Stimulated activated memory B cell treated with anti-CD40 and anti-IgM and Interleukin-4, amounts not matched to agents 10 μg/mL and 1 μg/mL and 100 μg/mL, for 72 hours (primary cell): ENCODE data around the gene MFNG.

ENCODE experiments used
- ATAC-seq: fragments of 150-1000 bp; cut with Tn5 transposase; 2 replicates; pipeline ENCODE4 v1.10.0; 2021
- H3K27ac Mint-ChIP-seq: one replicate; pipeline ENCODE4 v1.8.0; 2022; ENCODE audit warnings: mild to moderate bottlenecking, mixed read lengths
- H3K27me3 Mint-ChIP-seq: one replicate; pipeline ENCODE4 v1.8.0; 2022; ENCODE audit warnings: mixed read lengths
- H3K36me3 Mint-ChIP-seq: one replicate; pipeline ENCODE4 v1.8.0; 2022; ENCODE audit warnings: mixed read lengths
- H3K4me1 Mint-ChIP-seq: one replicate; pipeline ENCODE4 v1.8.0; 2022; ENCODE audit warnings: mixed read lengths
- H3K4me3 Mint-ChIP-seq: one replicate; pipeline ENCODE4 v1.8.0; 2022; ENCODE audit warnings: mild to moderate bottlenecking, moderate library complexity, mixed read lengths
- H3K9me3 Mint-ChIP-seq: one replicate; pipeline ENCODE4 v1.8.0; 2022; ENCODE audit warnings: mixed read lengths

The MFNG gene

GRCh38 chr22:37519268-37520195 lies 33.3 kb upstream of the MFNG start, which contains the start of gene CARD10:
TSS of gene CARD10 (minus strand) at chr22:37519415. CDS start at chr22:37519200, 215 bp downstream.
- H3K27me3 Mint-ChIP-seq = peaks cover 75% of the 10 kb centered on the region
- H3K27ac Mint-ChIP-seq = no peak within 1 kb of the TSS
- H3K4me1 Mint-ChIP-seq = peaks cover 7% of the 10 kb centered on the region
- peak within 1 kb of the TSS; percentile 71 for H3K4me3 Mint-ChIP-seq
- H3K9me3 Mint-ChIP-seq = no peaks in the 10 kb centered on the region
- peak; percentile 55 for ATAC-seq
- H3K36me3 Mint-ChIP-seq = no peaks in the 10 kb centered on the region

DNA sequence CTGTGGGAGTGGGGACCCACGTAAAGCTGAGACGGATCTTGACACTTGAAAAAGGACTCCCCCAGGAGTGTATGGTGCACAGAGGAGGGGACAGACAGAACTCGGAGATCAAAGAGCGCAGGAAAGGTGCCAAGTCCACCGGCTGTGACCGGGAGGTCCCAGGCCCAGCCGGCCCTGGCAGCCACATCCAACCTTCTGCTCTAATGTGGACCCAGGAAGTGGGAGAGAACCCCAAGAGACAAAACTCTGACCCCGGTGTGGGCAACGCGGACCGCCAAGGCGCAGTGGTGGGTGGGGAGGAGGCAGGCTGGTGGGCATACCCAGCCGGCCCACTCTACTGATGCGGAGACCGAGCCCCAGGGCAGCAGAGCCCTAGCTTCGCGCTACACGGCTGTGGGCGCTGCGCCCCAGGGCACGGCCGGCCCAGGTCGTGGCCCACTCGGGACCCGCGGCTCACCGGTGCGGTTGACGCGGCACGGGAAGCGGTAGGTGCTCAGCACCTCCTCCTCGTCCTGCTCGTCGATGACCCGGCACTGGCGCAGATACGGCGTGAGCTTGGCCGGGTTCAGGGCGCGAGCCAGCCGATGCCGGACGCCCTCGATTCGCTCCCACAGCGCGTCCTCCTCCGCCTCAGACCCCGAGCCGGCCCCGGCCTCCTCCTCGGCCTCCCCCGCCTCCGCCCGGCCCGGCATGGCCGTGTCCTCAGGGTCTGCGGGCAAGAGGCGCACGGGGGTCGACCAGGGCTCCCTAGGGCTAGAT lies 32.5 kb upstream of the MFNG start:
- no peak for ATAC-seq
- H3K9me3 Mint-ChIP-seq = no peaks in the 10 kb centered on the region
- peaks cover 7% of the 10 kb centered on the region for H3K4me1 Mint-ChIP-seq
- H3K36me3 Mint-ChIP-seq = no peaks in the 10 kb centered on the region
- no peak overlapping the region for H3K27ac Mint-ChIP-seq
- peak overlapping the region; percentile 40 for H3K4me3 Mint-ChIP-seq
- H3K27me3 Mint-ChIP-seq = peaks cover 69% of the 10 kb centered on the region

DNA sequence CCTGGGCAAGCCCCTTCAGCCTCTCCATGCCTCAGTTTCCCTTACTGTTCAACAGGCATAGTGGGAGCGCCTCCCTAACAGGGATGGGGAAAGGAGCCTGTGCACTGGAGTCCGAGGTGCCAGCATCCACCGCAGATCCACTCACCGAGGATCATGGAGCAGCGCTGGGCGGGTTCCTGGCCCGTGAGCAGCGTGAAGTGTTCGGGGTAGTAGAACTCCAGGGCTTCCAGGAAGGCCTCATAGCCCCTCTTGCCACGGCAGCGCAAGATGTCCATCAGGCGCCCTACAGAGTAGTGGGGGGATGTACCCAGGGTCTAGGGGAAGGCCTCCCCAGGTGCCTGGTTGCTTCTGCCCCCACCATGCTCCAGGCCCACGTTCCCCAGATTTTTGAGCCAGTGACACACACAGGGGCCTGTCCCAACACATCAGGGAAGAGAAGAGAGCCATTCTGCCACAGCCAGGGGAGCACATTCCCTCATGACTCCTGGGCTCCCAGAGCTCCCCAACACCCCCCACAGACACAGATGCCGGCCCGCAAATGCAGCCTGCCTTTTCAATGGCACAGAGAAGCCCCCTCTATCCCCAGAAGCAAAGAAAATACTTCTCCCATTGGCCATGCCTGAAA lies 31.8 kb upstream of the MFNG start:
- no peak for ATAC-seq
- Mint-ChIP-seq H3K27me3 (peaks cover 69% of the 10 kb centered on the region), H3K4me1 (peaks cover 13% of the 10 kb centered on the region), H3K27ac (no peak overlapping the region), H3K4me3 (peak overlapping the region; percentile 40), H3K9me3 (no peaks in the 10 kb centered on the region), H3K36me3 (no peaks in the 10 kb centered on the region)

GRCh38 chr22:37516456-37516855 lies 30.3 kb upstream of the MFNG start:
- H3K36me3 Mint-ChIP-seq = no peaks in the 10 kb centered on the region
- no peaks in the 10 kb centered on the region for H3K9me3 Mint-ChIP-seq
- no peak overlapping the region for H3K4me3 Mint-ChIP-seq
- H3K27me3 Mint-ChIP-seq = peaks cover 68% of the 10 kb centered on the region
- no peak overlapping the region for H3K27ac Mint-ChIP-seq
- peaks cover 13% of the 10 kb centered on the region for H3K4me1 Mint-ChIP-seq
- ATAC-seq = no peak

- Mint-ChIP-seq H3K36me3 (no peaks in the 10 kb centered on the region), H3K27ac (no peak overlapping the region), H3K4me1 (peaks cover 13% of the 10 kb centered on the region), H3K9me3 (no peaks in the 10 kb centered on the region), H3K4me3 (no peak overlapping the region), H3K27me3 (peaks cover 68% of the 10 kb centered on the region)
- ATAC-seq = no peak
These were observed 29.7 kb upstream of the MFNG start for GRCh38 chr22:37515901-37516300.

- Mint-ChIP-seq H3K9me3 (no peaks in the 10 kb centered on the region), H3K27me3 (peaks cover 67% of the 10 kb centered on the region), H3K27ac (no peak overlapping the region), H3K4me1 (peaks cover 18% of the 10 kb centered on the region), H3K36me3 (no peaks in the 10 kb centered on the region), H3K4me3 (no peak overlapping the region)
- no peak for ATAC-seq
These were observed 28.4 kb upstream of the MFNG start for GRCh38 chr22:37514526-37515051.

DNA sequence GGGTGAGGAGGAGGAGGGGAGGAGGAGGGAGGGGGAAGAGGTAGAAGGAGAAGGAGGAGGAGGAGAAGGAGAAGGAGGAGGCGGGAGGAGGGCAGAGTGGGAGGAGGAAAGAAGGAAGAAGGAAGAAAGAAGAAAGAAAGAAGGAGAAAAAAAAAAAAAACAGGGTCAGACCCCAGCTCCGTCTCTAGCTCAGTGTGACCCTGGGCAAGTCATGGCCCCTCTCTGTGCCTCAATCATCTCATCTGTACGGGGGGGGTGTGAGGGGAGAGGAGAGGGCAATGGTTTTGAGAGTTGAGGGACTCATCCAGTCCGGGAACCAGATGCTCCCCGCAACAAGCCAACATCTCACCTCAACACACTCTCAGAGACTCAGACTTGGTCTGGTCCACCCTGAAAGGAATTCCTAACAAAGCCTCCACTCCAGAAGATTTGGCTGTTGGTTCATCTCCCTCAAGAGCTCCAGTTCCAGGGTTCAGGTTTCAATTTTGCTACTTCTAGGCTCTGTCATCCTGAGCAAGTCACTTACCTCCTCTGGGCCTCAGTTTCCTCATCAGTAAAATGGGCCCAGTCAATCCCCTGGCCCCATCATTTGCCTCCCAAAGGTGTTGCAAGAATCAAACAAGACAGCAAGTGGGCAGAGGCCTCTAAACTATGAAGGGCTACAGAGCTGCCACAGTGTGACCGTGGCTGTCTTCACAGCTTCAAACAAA lies 25.4 kb upstream of the MFNG start:
- H3K4me1 Mint-ChIP-seq = peaks cover 11% of the 10 kb centered on the region
- peaks cover 75% of the 10 kb centered on the region for H3K27me3 Mint-ChIP-seq
- no peaks in the 10 kb centered on the region for H3K36me3 Mint-ChIP-seq
- no peaks in the 10 kb centered on the region for H3K9me3 Mint-ChIP-seq
- H3K27ac Mint-ChIP-seq = no peak overlapping the region
- H3K4me3 Mint-ChIP-seq = no peak overlapping the region
- no peak for ATAC-seq

DNA sequence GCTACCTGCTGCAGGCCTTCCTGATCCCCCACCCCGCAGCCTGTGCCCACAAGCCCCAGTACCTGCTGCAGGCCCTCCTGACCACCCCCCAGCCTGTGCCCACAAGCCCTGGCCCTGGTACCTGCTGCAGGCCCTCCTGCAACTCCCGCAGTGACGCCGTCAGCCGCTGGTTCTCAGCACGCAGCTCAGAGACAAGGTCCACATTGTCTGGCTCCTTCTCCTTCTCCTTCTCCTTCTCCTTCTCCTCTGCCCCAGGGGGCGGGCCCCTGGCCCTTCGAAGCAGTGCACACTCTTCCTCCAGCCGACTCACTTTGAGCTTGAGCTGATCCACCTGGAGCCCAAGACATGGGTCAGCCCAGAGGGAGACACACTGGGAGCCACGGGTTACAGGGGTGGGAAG lies 23.9 kb upstream of the MFNG start:
- Mint-ChIP-seq H3K27me3 (peaks cover 63% of the 10 kb centered on the region), H3K27ac (no peak overlapping the region), H3K4me1 (peaks cover 11% of the 10 kb centered on the region), H3K9me3 (no peaks in the 10 kb centered on the region), H3K36me3 (no peaks in the 10 kb centered on the region), H3K4me3 (no peak overlapping the region)
- no peak for ATAC-seq

DNA sequence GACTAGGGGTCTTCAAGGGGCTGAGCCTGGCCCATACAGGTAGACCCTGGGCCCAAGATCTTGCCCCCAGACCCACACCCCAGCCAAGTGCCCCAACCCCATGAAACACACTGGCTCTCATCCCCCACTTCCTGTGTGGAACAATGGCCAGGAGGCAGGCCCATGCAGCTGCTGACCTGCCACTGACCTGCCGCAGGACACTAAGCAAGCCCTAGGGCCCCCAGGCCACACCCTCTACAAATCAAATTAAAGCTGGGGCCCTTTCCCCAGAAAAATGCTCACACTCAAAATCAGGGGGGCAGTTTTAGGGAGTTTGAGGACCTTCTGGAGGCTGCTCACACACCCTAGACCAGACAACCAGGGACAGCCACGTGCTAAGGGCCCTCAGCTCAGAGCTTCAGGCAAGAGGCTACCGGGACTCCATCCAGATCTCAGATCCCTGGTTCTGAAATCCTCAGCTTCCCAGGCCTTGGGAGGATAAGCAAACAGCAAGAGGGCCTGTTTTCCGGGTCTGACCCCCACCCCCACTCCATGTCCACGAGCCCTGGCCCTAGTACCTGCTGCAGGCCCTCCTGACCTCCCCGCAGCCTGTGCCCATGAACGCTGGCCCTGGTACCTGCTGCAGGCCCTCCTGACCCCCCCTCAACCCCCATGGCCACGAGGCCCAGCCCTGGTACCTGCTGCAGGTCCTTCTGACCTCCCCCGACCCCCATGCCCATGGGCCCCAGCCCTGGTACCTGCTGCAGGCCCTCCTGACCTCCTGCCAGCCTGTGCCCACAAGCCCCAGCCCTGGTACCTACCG lies 23.1 kb upstream of the MFNG start:
- ATAC-seq = no peak
- Mint-ChIP-seq H3K36me3 (no peaks in the 10 kb centered on the region), H3K27ac (no peak overlapping the region), H3K27me3 (peaks cover 69% of the 10 kb centered on the region), H3K4me3 (no peak overlapping the region), H3K4me1 (peaks cover 11% of the 10 kb centered on the region), H3K9me3 (no peaks in the 10 kb centered on the region)

DNA sequence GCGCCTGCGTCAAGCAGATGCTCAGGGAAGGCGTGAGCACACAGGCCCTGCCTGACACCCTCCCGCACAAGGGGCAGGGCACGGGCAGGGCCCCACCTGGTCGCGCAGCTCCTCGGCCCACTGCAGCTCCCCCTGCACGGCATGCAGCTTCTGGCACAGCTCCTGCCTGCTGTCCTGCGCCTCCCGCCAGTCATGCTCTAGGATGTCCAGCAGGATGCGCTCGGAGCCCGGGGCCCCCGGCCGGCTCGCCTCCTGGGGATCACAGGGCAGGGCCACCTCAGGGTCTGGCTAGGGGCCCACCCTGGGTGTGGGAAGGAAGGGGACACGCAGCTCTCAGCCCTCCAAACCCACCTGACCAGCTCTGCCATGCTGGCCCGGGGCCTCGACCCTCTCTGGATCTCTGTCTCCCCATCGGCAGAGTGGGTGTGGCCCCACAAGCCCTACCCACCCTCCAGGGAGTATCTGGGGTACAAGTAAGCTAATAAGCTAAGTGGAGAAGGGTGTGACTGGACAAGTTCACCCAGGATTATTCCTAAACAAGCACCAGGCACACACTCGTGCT lies 22.3 kb upstream of the MFNG start:
- no peak overlapping the region for H3K27ac Mint-ChIP-seq
- no peaks in the 10 kb centered on the region for H3K36me3 Mint-ChIP-seq
- ATAC-seq = no peak
- H3K27me3 Mint-ChIP-seq = peaks cover 74% of the 10 kb centered on the region
- no peak overlapping the region for H3K4me3 Mint-ChIP-seq
- H3K9me3 Mint-ChIP-seq = no peaks in the 10 kb centered on the region
- H3K4me1 Mint-ChIP-seq = peaks cover 10% of the 10 kb centered on the region

DNA sequence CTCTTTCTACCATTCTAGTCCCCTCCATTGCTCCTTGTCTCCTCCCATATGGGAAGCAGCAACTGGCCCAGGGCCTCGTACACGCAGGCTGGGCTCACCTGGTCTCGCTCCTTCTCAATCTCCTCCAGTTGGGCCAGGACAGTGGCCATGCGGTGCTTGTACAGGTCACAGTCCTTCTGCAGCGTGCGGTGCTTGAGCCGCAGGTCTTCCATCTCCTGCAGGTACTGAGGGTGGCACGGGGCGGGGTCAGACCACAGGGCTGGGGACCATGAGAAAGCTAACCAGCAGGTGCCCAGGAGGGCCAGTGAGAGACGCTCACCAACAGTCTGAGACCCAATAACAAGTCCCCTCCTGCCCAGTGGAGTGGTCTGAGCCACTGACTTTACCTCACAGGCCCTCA lies 21.5 kb upstream of the MFNG start:
- Mint-ChIP-seq H3K4me3 (no peak overlapping the region), H3K4me1 (peaks cover 5% of the 10 kb centered on the region), H3K36me3 (no peaks in the 10 kb centered on the region), H3K27ac (no peak overlapping the region), H3K27me3 (peaks cover 74% of the 10 kb centered on the region), H3K9me3 (no peaks in the 10 kb centered on the region)
- no peak for ATAC-seq

DNA sequence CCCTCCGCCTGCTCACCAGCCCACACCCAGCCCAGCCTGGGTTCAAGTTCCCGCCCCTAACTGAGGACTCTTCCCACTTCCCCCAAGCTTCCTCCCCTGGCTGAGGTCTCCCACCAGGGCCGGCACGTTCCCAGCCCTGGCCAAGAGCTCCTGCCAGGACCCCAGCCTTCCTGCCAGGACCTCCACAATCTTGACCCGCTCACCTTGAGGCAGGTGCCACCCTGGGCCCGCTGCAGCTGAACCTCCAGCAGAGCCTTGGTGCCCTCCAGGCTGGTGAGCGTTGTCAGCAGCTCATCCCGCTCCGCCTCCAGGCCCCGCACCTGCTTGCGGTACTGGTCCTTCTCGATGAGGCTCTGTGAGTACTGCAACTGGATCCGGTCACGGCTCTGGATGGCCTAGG lies 19.8 kb upstream of the MFNG start:
- no peaks in the 10 kb centered on the region for H3K36me3 Mint-ChIP-seq
- no peak for ATAC-seq
- peaks cover 75% of the 10 kb centered on the region for H3K27me3 Mint-ChIP-seq
- H3K27ac Mint-ChIP-seq = no peak overlapping the region
- H3K4me3 Mint-ChIP-seq = no peak overlapping the region
- H3K9me3 Mint-ChIP-seq = no peaks in the 10 kb centered on the region
- H3K4me1 Mint-ChIP-seq = peaks cover 5% of the 10 kb centered on the region

DNA sequence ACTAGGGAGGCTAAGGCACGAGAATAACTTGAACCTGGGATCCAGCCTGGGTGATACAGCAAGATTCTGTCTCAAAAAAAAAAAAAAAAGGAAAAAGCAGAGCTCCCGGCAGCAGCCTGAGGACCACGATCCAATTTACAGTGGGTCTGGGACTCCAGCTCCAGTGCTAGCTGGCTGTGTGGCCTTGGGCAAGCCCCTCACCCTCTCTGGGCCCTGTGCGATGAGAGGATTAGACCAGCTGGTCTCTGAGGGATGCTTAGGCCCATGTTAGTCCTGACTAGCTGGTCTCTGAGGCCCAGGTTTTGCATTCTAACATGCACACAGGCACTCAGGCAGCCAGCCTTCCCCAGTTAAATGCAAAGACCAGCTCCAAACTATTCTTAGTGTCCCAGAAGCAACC lies 19.4 kb upstream of the MFNG start:
- H3K4me1 Mint-ChIP-seq = peaks cover 4% of the 10 kb centered on the region
- no peak overlapping the region for H3K4me3 Mint-ChIP-seq
- H3K27ac Mint-ChIP-seq = no peak overlapping the region
- peaks cover 75% of the 10 kb centered on the region for H3K27me3 Mint-ChIP-seq
- H3K9me3 Mint-ChIP-seq = no peaks in the 10 kb centered on the region
- ATAC-seq = no peak
- no peaks in the 10 kb centered on the region for H3K36me3 Mint-ChIP-seq

GRCh38 chr22:37504964-37505363 lies 18.8 kb upstream of the MFNG start:
- H3K4me3 Mint-ChIP-seq = no peak overlapping the region
- no peak for ATAC-seq
- H3K27ac Mint-ChIP-seq = no peak overlapping the region
- peaks cover 75% of the 10 kb centered on the region for H3K27me3 Mint-ChIP-seq
- H3K9me3 Mint-ChIP-seq = no peaks in the 10 kb centered on the region
- H3K4me1 Mint-ChIP-seq = no peaks in the 10 kb centered on the region
- no peaks in the 10 kb centered on the region for H3K36me3 Mint-ChIP-seq
